Esophagus squamous epithelium (tissue), 4 donors: Measurements from ENCODE around the gene ESYT1.

Experiments
- POLR2A ChIP-seq, 4 donors: fragments of 450-650 bp; IDR thresholded peaks; one replicate each; pipeline ENCODE4 v1.6.1; 2017; ENCODE audit warnings: antibody characterized with exemption in 4 of 4, mild to moderate bottlenecking in 4 of 4, moderate library complexity in 3 of 4
- TF ChIP-seq, protein P1 (sequence below), 6 experiments: fragments of 450-650 bp in 4 of 6; fragments of 200-600 bp in 2 of 6; sonication (generic) in 2 of 6; IDR thresholded peaks; one replicate each; pipeline ENCODE4 v1.5.1; 2016 to 2019; ENCODE audit warnings: antibody characterized with exemption in 6 of 6, mild to moderate bottlenecking in 4 of 6, moderate library complexity in 4 of 6

DNA sequence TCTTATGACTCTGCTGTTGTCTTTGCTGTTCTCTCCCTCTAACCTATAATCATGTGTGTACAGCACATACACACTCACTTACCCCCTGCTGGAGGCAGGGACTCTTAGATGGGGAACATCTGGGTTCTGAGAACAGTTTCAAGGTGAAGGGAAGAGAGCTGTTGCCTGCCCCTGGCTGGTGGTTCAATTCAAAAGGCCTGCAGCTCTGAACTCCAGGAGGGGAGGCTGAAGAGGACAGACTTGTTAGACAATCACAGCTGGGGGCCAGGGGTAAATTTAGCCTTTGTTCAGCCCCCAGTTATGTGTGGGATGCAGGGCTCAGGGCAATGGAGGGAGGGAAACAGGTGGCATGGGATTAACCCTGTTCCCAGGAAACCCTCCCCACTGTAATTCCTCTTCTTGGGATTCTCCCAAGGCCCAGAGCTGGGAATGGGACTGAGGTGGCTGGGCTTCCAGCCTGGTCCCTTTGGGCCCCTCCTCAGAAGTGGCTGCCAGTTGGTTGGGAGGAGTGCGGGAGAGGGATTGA lies 26.2 kb downstream of the ESYT1 start:
- TF ChIP-seq, protein P1, sequence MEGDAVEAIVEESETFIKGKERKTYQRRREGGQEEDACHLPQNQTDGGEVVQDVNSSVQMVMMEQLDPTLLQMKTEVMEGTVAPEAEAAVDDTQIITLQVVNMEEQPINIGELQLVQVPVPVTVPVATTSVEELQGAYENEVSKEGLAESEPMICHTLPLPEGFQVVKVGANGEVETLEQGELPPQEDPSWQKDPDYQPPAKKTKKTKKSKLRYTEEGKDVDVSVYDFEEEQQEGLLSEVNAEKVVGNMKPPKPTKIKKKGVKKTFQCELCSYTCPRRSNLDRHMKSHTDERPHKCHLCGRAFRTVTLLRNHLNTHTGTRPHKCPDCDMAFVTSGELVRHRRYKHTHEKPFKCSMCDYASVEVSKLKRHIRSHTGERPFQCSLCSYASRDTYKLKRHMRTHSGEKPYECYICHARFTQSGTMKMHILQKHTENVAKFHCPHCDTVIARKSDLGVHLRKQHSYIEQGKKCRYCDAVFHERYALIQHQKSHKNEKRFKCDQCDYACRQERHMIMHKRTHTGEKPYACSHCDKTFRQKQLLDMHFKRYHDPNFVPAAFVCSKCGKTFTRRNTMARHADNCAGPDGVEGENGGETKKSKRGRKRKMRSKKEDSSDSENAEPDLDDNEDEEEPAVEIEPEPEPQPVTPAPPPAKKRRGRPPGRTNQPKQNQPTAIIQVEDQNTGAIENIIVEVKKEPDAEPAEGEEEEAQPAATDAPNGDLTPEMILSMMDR (IDR thresholded peaks at IDR 0.05), result no peak
- no peak for TF ChIP-seq POLR2A (IDR thresholded peaks at IDR 0.05)
